HEK293 (cell line): Measurements from ENCODE around the gene GNAI1.
A peak's percentile ranks its signal among the peaks of the same experiment; 100 is the strongest.

ENCODE experiments used
- CTCF ChIA-PET: fragments of 350-600 bp; formaldehyde crosslinking; extraction: SDS; loops from one replicate; lab custom pipeline; 2021; ENCODE audit warnings: antibody characterized with exemption; lab: Yijun Ruan, JAX
- POLR2A ChIA-PET: fragments of 300-600 bp; formaldehyde crosslinking; extraction: SDS; loops from one replicate; lab custom pipeline; 2020; ENCODE audit warnings: antibody characterized with exemption, inconsistent platforms; lab: Yijun Ruan, JAX
- H3K27ac ChIP-seq: fragments of 200-500 bp; sonication (Bioruptor generic); 2 replicates; pipeline ENCODE4 v1.5.1; 2014; ENCODE audit warnings: low read depth, low read length, control low read depth, inconsistent platforms; ENCODE audit errors: extremely low read depth
- H3K36me3 ChIP-seq, 2 experiments: fragments of 200-500 bp in 1 of 2; sonication (Bioruptor generic) in 1 of 2; 1 replicate in 1 of 2; 2 replicates in 1 of 2; pipeline ENCODE4 v1.5.1; 2014 to 2017; ENCODE audit warnings: inconsistent platforms in 2 of 2, low read length in 2 of 2; ENCODE audit not compliant: control insufficient read depth in 2 of 2, insufficient read depth in 1 of 2
- H3K4me1 ChIP-seq: fragments of 200-500 bp; sonication (Bioruptor generic); 2 replicates; pipeline ENCODE4 v1.5.1; 2014; ENCODE audit warnings: mild to moderate bottlenecking, low read length, inconsistent platforms; ENCODE audit not compliant: control insufficient read depth, insufficient read depth
- H3K4me3 ChIP-seq: 2 replicates; pipeline ENCODE4 v1.5.1; 2011; ENCODE audit warnings: low read depth, mild to moderate bottlenecking, control low read depth, low read length, moderate library complexity
- H3K9me3 ChIP-seq: fragments of 200-500 bp; sonication (Bioruptor generic); 2 replicates; pipeline ENCODE4 v1.5.1; 2014; ENCODE audit warnings: low read depth, low read length, inconsistent platforms; ENCODE audit not compliant: control insufficient read depth, insufficient read depth
- GLIS1 ChIP-seq: fragments of 450-650 bp; formaldehyde crosslinking; IDR thresholded peaks from 2 replicates; pipeline ENCODE4 v1.5.1; 2016; ENCODE audit warnings: missing biosample characterization, missing genetic modification characterization
- MZF1 ChIP-seq: fragments of 450-650 bp; formaldehyde crosslinking; IDR thresholded peaks from 2 replicates; pipeline ENCODE4 v1.5.1; 2017; ENCODE audit warnings: missing biosample characterization, missing genetic modification characterization, borderline replicate concordance
- REPIN1 ChIP-seq: fragments of 450-650 bp; formaldehyde crosslinking; IDR thresholded peaks from 2 replicates; pipeline ENCODE4 v1.5.1; 2017; ENCODE audit warnings: missing biosample characterization, missing genetic modification characterization, low read depth
- SETDB1 ChIP-seq: IDR thresholded peaks from one replicate; pipeline ENCODE4 v1.6.1; 2017; ENCODE audit warnings: mild to moderate bottlenecking, low read length, moderate library complexity, mixed read lengths; ENCODE audit not compliant: insufficient read length
- ZFP69B ChIP-seq: fragments of 450-650 bp; formaldehyde crosslinking; IDR thresholded peaks from 2 replicates; pipeline ENCODE4 v1.5.1; 2016; ENCODE audit warnings: missing biosample characterization, missing genetic modification characterization
- ZNF140 ChIP-seq: fragments of 450-650 bp; formaldehyde crosslinking; IDR thresholded peaks from 2 replicates; pipeline ENCODE4 v1.5.1; 2016; ENCODE audit warnings: missing biosample characterization, missing genetic modification characterization
- ZNF16 ChIP-seq: fragments of 450-650 bp; formaldehyde crosslinking; IDR thresholded peaks from 2 replicates; pipeline ENCODE4 v1.5.1; 2016; ENCODE audit warnings: low read depth, missing biosample characterization, missing genetic modification characterization
- ZNF175 ChIP-seq: fragments of 450-650 bp; formaldehyde crosslinking; IDR thresholded peaks from 2 replicates; pipeline ENCODE4 v1.5.1; 2016; ENCODE audit warnings: missing biosample characterization, missing genetic modification characterization
- ZNF544 ChIP-seq: fragments of 450-650 bp; formaldehyde crosslinking; IDR thresholded peaks from 2 replicates; pipeline ENCODE4 v1.5.0; 2017; ENCODE audit warnings: missing biosample characterization, missing genetic modification characterization
- ZNF585B ChIP-seq: fragments of 450-650 bp; formaldehyde crosslinking; IDR thresholded peaks from 2 replicates; pipeline ENCODE4 v1.5.1; 2016; ENCODE audit warnings: missing biosample characterization, missing genetic modification characterization
- ZNF701 ChIP-seq: fragments of 450-650 bp; formaldehyde crosslinking; IDR thresholded peaks from 2 replicates; pipeline ENCODE4 v1.5.1; 2016; ENCODE audit warnings: missing biosample characterization, missing genetic modification characterization
- ZNF707 ChIP-seq: fragments of 450-650 bp; formaldehyde crosslinking; IDR thresholded peaks from 2 replicates; pipeline ENCODE4 v1.5.1; 2016; ENCODE audit warnings: missing biosample characterization, missing genetic modification characterization
- ZNF843 ChIP-seq: fragments of 450-650 bp; formaldehyde crosslinking; IDR thresholded peaks from 2 replicates; pipeline ENCODE4 v1.5.1; 2016; ENCODE audit warnings: missing biosample characterization, missing genetic modification characterization
- ZSCAN30 ChIP-seq: fragments of 450-650 bp; IDR thresholded peaks from 2 replicates; pipeline ENCODE4 v1.5.1; 2018; ENCODE audit warnings: missing biosample characterization, mild to moderate bottlenecking, missing genetic modification characterization, moderate library complexity
- TF ChIP-seq, protein P1 (sequence below): fragments of 450-650 bp; formaldehyde crosslinking; IDR thresholded peaks from 2 replicates; pipeline ENCODE4 v1.5.1; 2017; ENCODE audit warnings: missing biosample characterization, missing genetic modification characterization
- TF ChIP-seq, protein P2 (sequence below): fragments of 450-650 bp; formaldehyde crosslinking; IDR thresholded peaks from 2 replicates; pipeline ENCODE4 v1.5.1; 2016; ENCODE audit warnings: missing biosample characterization, missing genetic modification characterization
- TF ChIP-seq, protein P3 (sequence below): fragments of 450-650 bp; formaldehyde crosslinking; IDR thresholded peaks from 2 replicates; pipeline ENCODE4 v1.5.1; 2017; ENCODE audit warnings: missing biosample characterization, missing genetic modification characterization
- TF ChIP-seq, protein P4 (sequence below): fragments of 450-650 bp; formaldehyde crosslinking; IDR thresholded peaks from 2 replicates; pipeline ENCODE4 v1.5.1; 2016; ENCODE audit warnings: missing biosample characterization, missing genetic modification characterization

Gene GNAI1

DNA sequence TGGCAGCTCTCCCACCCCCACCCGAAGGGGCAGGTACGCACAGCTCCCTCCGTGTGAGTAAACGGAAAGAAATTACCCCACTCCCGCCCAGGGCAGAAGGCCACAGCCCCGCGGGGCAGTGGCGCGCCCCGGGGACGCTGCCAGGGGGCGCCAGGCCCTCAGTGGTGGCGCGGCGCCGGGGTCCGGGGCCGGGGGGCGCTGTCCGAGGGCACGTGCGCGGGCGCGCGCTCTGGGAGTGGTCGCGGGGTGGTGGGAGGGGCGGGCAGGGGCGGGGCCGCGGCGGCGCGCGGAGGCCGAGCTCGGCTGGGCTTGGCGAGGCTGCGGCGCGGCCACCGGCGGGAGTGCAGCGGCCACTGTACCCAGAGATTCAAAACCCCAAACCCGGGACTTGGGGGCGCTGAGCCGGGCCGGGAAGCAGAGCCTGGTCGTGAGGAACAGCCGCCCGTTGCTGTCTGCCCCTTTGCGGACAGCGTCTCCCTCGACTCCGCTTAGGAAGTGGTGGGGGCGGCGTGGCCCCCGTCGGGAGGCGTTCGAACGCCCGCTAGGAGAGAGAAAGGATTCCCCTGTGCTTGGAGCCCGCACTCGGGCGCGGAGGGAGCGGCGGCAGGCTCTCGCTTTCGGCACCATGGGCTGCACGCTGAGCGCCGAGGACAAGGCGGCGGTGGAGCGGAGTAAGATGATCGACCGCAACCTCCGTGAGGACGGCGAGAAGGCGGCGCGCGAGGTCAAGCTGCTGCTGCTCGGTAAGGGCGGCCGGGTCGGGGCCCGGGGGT lies at the start of gene GNAI1 (continued):
- TF ChIP-seq, protein P1, sequence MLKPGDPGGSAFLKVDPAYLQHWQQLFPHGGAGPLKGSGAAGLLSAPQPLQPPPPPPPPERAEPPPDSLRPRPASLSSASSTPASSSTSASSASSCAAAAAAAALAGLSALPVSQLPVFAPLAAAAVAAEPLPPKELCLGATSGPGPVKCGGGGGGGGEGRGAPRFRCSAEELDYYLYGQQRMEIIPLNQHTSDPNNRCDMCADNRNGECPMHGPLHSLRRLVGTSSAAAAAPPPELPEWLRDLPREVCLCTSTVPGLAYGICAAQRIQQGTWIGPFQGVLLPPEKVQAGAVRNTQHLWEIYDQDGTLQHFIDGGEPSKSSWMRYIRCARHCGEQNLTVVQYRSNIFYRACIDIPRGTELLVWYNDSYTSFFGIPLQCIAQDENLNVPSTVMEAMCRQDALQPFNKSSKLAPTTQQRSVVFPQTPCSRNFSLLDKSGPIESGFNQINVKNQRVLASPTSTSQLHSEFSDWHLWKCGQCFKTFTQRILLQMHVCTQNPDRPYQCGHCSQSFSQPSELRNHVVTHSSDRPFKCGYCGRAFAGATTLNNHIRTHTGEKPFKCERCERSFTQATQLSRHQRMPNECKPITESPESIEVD (tag by site-specific recombination): no peak
- TF ChIP-seq ZNF16 (tag by site-specific recombination): no peak
- peak; percentile 6; the same call in 1 of the 2 replicates for TF ChIP-seq GLIS1 (tag by site-specific recombination)
- TF ChIP-seq, protein P2, sequence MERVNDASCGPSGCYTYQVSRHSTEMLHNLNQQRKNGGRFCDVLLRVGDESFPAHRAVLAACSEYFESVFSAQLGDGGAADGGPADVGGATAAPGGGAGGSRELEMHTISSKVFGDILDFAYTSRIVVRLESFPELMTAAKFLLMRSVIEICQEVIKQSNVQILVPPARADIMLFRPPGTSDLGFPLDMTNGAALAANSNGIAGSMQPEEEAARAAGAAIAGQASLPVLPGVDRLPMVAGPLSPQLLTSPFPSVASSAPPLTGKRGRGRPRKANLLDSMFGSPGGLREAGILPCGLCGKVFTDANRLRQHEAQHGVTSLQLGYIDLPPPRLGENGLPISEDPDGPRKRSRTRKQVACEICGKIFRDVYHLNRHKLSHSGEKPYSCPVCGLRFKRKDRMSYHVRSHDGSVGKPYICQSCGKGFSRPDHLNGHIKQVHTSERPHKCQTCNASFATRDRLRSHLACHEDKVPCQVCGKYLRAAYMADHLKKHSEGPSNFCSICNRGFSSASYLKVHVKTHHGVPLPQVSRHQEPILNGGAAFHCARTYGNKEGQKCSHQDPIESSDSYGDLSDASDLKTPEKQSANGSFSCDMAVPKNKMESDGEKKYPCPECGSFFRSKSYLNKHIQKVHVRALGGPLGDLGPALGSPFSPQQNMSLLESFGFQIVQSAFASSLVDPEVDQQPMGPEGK: peak; percentile 38; the same call in 1 of the 2 replicates
- TF ChIP-seq MZF1 (tag by site-specific recombination): peak; percentile 9; the same call in 1 of the 2 replicates
- TF ChIP-seq ZNF707: no peak
- TF ChIP-seq REPIN1: no peak
- no peak for TF ChIP-seq ZNF843 (tag by site-specific recombination)
- no peak for TF ChIP-seq ZNF585B
- no peak for TF ChIP-seq ZNF175 (tag by site-specific recombination)
- TF ChIP-seq, protein P3, sequence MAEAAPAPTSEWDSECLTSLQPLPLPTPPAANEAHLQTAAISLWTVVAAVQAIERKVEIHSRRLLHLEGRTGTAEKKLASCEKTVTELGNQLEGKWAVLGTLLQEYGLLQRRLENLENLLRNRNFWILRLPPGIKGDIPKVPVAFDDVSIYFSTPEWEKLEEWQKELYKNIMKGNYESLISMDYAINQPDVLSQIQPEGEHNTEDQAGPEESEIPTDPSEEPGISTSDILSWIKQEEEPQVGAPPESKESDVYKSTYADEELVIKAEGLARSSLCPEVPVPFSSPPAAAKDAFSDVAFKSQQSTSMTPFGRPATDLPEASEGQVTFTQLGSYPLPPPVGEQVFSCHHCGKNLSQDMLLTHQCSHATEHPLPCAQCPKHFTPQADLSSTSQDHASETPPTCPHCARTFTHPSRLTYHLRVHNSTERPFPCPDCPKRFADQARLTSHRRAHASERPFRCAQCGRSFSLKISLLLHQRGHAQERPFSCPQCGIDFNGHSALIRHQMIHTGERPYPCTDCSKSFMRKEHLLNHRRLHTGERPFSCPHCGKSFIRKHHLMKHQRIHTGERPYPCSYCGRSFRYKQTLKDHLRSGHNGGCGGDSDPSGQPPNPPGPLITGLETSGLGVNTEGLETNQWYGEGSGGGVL: peak; percentile 59
- TF ChIP-seq ZFP69B: no peak
- TF ChIP-seq, protein P4, sequence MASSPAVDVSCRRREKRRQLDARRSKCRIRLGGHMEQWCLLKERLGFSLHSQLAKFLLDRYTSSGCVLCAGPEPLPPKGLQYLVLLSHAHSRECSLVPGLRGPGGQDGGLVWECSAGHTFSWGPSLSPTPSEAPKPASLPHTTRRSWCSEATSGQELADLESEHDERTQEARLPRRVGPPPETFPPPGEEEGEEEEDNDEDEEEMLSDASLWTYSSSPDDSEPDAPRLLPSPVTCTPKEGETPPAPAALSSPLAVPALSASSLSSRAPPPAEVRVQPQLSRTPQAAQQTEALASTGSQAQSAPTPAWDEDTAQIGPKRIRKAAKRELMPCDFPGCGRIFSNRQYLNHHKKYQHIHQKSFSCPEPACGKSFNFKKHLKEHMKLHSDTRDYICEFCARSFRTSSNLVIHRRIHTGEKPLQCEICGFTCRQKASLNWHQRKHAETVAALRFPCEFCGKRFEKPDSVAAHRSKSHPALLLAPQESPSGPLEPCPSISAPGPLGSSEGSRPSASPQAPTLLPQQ (tag by site-specific recombination): peak; percentile 12; the same call in 1 of the 2 replicates
- 0 out of 2 replicates have a peak, but pooled peaks have one; percentile 3 for TF ChIP-seq ZSCAN30 (tag by site-specific recombination)

DNA sequence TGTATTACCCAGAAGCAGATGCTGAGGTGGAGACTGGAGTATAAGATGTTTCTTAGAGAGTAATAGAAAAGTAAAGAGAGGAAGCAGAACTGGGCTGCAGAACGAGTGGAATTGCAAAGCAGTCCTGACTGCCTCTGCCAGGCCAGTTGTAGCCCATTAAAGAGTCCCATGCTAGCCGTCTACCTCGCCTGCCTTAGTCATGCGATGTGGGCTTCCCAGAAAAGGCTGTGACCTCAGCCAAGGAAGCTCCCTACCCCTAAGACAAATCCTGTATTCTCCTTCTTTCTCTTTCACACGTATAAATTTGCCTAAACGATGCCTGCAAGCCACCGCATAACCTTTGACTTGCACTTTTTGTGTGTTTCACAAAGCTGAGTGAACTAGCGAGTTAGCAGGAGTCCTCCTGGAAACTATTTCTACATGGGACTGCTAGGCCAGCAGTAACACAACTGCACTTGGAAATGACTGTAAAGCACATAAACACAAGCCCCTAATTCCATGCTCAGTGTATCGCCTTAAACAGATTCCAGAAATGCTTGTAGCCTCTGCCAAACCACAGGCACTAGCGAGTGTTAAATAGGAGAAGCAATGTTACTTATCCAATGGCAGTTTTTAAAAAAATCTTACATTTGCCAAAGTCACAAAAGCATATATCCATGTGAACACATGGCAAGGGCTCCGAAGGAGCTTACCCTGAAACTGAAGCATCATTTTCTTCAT lies 47.4 kb upstream of the GNAI1 start:
- Histone ChIP-seq H3K27ac (no peak overlapping the region), H3K4me1 (no peaks in the 10 kb centered on the region; the same call in 1 of the 2 replicates), H3K4me3 (no peak overlapping the region), H3K9me3 (0 out of 2 replicates have a peak, but pooled peaks cover 2% of the 10 kb centered on the region), H3K36me3 (no peaks in the 10 kb centered on the region)
- ChIA-PET CTCF (interaction anchor here (1.0 kb wide), 1 partner anchor 25 kb away, joined by 3 read pairs; no protein-coding TSS in a partner anchor), POLR2A (no interaction called here)
- TF ChIP-seq ZNF544 (tag by site-specific recombination): no peak
- peak; percentile 68; the same call in 1 of the 2 replicates for TF ChIP-seq ZNF140 (tag by site-specific recombination)
- TF ChIP-seq ZNF701 (tag by site-specific recombination): no peak
- TF ChIP-seq SETDB1: peak; percentile 30
